Brain pericyte (primary cell): ENCODE results near the gene GNG3.
"Not testable (repeated sequence)": the region's sequence is repeated elsewhere in the genome, so short reads cannot be mapped to it uniquely, and the experiment has no call there.

Experiments
- DNase-seq: peaks from one replicate; pipeline ENCODE4 v3.0.0-alpha.2; 2012; ENCODE audit warnings: low read depth, low spot score

Gene GNG3

DNA sequence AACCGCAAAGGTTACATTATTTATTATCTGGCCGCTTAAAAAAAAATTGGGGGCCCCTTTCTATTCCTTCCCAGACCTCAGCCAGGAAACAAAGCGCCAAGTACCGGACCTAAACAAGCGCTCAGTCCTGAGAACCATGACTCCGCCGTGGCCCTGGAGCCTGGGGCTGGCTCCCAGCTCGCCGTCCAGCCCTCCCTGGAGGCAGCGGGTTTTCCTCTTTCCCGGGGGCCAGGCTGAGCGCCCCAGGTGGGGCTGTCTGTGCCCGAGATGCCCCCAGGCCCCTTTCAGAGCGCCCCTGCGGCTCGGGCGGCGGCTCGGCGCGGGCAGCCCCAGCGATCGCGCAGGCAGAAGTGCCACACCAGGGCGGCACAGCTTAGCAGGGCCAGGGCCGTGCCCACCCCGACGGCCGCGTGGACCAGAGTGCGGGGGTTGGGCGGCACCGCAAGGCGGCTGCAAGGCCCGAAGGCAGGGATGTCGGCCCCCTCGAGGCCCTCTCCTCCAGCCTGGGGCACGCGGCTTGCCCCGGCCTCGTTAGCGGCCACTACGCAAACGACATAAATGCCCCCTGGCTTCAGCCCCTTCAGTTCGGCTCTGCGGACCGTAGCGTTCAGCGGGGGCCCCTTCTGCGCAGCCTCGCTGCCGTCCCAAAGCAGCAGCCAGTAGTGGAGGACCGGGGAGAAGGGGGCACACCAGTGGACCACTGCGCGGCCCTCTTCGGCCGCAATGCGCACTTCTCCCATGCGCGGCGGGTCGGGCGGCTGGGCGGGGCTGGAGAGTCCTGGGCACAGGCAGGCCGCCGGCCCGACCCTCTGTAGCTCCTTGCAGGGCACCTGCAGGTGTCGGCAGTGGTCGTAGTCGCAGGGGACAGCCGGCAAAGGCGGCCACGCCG is 19.7 kb upstream of the GNG3 start:
- DNase-seq, result no peak

- no peak for DNase-seq
Measured at GRCh38 chr11:62688491-62688890, 19.0 kb upstream of the GNG3 start.

DNA sequence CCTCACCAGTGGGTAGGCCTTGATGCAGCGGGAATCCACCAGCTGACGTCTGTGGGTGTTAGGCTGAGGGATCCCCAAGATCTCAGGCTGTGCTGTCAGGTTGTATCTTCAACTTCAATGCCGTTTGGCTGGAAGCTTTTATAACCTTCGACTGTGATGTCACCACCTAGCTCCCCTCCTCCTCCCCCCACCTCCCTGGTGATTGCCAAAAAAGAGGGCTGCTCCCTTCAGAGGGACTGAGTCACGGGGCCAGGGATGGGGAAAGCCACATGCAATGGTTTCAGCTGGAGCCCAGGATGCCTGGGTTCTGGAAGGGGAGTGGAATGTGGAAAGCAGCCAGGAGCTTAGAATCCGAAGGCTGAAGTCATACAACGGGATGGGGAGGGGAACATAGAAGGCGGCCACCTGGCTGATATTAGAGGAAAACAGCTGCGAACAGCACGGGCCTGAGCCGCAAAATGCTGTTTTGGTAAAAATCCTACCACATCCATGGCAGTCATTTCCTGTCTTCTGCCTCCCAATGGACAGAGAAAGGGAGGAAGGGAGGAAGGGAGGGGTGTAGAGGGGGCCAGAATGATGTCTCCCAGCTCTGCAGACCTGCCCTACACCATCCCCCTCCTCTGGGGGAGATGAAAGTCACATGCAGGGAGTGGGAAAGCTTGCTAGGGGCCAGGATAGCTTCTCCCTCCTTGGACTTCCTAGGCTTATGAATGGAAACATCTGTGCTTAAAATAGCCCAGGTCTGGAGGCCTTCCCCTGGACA is 17.9 kb upstream of the GNG3 start, which contains the start of gene LRRN4CL:
TSS of gene LRRN4CL (minus strand) at position 110 of the 763 bp plus-strand sequence. CDS start 1,022 bp downstream, outside the sequence.
- DNase-seq, result no peak

GRCh38 chr11:62693624-62694023 is 13.9 kb upstream of the GNG3 start:
- DNase-seq, result not testable (repeated sequence)

DNA sequence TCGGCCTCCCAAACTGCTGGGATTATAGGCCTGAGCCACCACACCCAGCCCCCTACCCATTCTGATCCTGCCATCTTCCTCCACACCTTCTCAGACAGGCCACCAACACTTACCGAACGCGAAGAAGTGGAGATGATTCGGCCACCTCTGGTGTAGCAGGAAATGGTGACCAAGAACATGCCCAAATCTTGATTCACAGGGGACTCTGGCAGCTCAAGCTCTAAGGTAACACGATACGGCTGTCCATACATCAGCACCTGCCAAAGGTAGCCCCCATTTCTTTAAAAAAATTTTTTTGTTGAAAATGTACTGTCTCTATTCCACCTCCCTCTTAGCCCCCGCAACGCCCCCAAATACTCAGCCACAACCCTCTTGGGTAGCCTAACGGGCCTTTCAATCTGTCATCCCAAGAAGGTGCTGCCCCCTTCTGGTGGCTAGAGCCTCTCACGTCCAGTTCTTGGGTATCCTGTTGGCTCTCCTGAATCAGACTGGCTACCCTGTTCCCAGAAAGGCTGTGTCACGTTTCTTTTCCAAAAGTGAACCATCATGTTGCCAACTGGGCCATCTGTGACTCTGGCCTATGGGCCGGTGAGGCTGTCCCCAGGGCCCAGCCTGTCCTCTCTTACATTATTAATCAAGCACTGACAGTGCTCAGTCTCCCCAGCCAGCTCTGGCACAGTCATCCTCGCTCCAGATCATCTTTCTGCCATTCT is 12.9 kb upstream of the GNG3 start:
- no peak for DNase-seq

GRCh38 chr11:62702246-62702645 is 5.2 kb upstream of the GNG3 start:
- DNase-seq, result no peak

DNA sequence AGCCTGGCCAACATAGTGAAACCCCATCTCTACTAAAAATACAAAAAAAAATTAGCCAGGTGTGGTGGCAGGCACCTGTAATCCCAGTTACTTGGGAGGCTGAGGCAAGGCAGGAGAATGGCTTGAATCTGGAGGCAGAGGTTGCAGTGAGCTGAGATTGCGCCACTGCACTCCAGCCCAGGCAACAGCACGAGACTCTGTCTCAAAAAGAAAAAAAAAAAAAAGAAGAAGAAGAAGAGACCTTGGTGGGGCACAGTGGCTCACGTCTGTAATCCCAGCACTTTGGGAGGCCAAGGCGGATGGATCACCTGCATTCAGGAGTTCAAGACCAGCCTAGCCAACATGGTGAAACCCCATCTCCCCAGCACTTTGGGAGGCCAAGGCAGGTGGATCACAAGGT is 3.6 kb upstream of the GNG3 start:
- DNase-seq, result not testable (repeated sequence)

GRCh38 chr11:62705413-62705812 is 2.1 kb upstream of the GNG3 start:
- no peak for DNase-seq

DNA sequence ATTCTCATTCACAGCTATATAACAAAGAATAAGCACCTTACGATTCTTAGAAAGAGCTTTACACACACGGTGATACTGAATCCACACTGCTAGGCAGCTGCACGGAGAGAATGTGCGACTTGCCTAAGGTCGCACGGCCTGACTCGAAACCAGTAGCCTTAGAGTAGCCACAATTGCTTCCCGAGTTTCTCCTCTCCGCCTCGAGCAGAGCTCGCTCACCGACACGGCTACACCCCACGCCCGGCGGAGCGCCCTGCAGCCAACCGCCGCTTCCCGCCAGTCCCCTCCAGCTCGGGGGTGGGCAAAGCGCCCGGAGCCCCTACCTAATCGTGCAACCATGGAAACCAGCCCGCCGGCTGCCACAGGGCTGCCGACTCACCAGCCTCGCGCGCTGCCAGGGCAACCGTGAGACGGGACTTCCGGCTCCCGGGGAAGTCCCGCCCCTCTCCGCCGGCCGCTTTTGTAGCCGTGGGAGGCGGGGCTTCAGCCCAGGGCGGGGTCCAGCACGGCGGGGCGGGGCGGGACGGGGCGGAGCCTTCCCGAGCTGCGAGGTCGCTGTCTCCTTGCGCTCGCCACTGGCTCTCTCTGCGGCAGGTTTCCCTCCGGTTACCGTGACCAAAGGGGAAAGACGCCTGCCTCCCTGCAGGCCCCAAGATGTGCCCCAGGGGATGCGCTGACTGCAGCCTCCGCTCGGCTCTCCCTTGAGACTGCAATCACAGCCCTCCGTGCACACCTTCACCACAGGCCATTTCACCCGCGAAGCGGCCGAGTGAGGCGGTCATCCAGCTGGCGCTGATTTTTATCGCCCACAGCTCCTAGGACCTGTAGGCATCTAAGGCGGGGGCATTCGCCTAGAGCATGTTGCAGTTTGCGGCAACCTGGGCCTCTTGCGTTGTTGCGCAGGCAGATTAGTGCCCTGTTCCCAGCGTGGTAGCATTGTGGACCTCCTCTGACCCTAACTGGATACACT is 1.3 kb upstream of the GNG3 start:
- peak; percentile 58 for DNase-seq

DNA sequence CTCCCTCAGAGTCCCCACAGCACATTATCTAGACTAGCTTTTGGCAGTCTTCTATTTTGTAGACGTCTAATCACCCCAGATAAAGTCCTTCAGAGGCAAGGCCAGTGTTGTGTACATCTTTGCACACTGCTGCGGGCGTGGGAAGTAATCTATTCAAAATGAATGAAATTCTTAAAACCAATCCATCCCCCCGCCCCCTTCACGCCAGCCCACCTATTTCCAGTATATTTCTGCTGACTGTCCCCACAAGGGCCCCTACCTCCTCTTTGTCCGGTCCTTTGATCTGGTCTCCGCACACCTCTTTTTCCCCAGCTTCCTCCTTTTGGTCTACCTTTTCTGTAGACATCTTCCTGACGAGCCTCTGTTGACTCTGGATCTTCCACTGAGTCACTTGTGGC is 627 bp upstream of the GNG3 start:
- DNase-seq, result no peak

- DNase-seq, result no peak
Measured at GRCh38 chr11:62708392-62708791, 916 bp downstream of the GNG3 start.

DNA sequence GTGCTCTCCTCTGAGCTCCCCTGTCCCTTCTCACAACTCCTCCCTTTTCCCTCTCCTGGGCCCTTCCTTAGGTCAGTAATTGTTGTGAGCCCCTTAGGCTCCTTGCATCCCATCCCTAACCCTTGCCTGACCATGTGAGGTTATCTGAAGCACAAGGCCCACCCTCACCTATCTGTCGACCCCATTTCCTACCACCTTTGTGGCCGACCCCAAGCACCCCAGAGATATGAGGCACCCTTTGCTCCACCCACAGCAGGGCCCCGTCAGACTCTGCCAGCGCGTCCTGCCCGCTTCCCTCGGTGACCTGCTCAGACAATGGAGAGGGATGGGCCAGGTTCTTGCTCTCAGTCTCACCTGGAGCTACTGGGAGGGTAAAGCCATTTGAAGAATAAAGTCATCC is 1.3 kb downstream of the GNG3 start:
- DNase-seq, result no peak

GRCh38 chr11:62709247-62710000 is 1.9 kb downstream of the GNG3 start:
- DNase-seq, result peak; percentile 91

DNA sequence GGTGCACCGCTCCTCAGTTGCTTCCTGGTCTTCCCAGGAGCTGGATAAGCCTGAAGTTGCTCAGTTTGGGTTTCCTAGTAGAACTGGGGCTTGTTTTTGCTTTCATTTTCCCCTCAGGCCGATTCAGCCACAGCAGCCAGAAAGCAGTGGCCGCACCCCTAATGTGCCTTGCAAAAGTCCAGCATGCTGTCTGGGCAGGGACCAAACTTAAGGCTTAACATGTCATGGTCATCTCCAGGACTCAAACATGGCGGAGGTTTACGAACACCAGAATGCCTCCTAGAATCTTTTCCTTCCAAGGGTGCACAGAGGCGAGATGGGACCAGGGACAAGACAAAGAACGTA is 2.5 kb downstream of the GNG3 start:
- DNase-seq, result no peak

DNA sequence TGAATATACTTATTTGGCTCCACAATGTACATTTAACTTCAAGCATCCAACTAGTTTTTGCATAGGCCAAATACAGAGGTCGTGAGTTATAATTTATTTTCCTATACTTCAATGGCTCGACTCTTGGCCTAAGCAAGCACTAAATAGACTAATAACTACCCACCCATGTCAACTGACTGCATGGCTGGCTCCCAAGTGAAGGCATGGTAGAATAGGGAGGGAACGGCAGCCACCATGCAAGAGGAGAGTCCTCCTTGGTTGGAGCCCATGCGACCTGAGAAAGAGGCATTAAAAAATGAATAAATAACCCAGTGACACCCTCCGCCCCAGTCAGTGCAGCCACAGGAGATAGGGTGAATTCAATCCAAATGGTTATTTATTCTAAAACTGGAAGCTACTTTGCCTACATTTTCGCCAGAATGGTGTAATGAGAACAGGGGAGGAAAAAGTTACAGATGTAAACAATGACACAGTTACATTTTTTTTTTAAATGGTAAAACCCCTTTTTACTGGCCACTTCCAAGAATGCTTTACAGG is 4.9 kb downstream of the GNG3 start:
- no peak for DNase-seq

- no peak for DNase-seq
Measured at GRCh38 chr11:62712861-62713260, 5.4 kb downstream of the GNG3 start.

GRCh38 chr11:62713343-62713742 is 5.9 kb downstream of the GNG3 start:
- no peak for DNase-seq

DNA sequence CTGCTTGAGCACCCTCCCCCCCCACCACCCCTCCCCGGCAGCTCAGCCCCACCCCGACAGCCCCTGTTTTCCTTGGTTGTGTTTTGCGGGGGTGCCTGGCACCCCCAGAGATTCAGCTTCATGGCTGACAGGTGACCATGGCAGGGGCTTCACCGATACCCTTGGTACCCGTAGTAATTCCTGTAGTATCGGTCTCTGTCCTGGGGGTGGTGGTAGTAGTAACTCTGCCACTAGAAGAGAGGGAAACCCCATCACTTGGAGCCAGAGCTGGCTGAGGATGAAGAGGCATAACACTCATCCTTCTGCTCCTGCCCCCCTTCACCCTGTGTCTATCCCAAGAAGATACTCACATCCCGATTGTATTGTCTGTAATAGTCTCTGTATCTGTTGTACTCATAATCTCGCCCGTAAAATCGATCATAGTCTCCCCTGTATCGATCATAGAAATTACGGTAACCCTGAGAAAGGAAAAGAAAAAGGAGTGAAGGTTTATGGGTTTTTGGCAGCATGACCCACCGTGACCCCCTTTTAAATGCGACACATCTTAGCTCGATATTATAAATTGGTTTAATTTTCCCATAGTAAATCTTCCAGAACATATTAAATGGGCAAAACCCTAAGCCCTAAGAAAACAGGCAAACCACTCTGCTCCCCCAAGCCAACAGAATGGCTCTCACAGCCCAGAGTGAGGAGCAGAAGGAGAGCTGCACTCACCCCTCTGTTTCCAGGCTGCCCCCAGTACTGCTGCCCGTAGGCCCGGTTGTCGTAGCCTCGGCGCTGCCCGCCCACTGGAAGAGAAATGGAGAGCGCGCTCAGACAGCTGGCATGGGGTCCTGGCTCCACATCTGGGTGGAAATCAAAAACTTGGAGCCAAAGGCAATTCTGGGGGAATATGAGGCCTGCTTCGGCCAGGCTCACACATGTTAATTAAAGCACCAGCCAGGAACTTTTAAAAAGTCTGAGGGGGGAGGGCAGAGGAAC is 8.0 kb downstream of the GNG3 start:
- DNase-seq, result no peak

DNA sequence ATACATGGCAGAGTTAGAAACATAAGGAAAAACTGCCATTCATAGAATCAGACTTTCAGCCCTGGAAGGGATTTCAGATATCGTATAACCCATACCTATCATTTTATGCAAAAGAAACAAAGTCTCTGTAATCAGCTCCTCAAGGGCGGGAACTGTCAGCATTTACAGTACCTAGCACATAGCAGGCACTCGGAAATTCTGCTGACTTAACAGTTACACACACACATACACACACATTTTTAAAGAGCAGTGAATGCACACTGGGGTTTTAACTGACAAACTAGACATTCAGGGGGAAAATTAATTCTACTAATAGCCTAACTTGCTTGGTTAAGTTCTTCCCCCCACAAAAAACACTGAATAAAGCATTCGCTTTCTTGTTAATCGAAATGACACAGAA is 8.7 kb downstream of the GNG3 start:
- DNase-seq, result no peak
